Measurements from ENCODE around the gene RHBDL1.

Gene RHBDL1

GRCh38 chr16:714558-715476 is 39.3 kb downstream of the RHBDL1 start, which contains the start of gene METRN:
Gene METRN, plus strand, starts transcription at chr16:715118. Its CDS starts 172 bp downstream, at chr16:715290.
- no peak within 1 kb of the TSS for H3K27ac ChIP-seq (ENCODE audit: low read depth, low read length)
- peaks cover 36% of the 10 kb centered on the region for H3K4me1 ChIP-seq (ENCODE audit: control insufficient read depth, low read length)

GRCh38 chr16:715477-716199 is 40.2 kb downstream of the RHBDL1 start:
- peak overlapping the region; percentile 73 for H3K4me3 ChIP-seq (ENCODE audit: low read length)
- H3K4me1 ChIP-seq (ENCODE audit: control insufficient read depth, low read length), result peaks cover 41% of the 10 kb centered on the region
- H3K79me2 ChIP-seq (ENCODE audit: control insufficient read depth, low read length), result 0 out of 2 replicates have a peak, but pooled peaks cover 2% of the 10 kb centered on the region
- H3K4me2 ChIP-seq (ENCODE audit: low read length), result peak overlapping the region; percentile 77
- H3K27ac ChIP-seq (ENCODE audit: low read depth, low read length), result no peak overlapping the region
- peaks cover 8% of the 10 kb centered on the region; the same call in 1 of the 2 replicates for H4K20me1 ChIP-seq (ENCODE audit: control insufficient read depth, insufficient read depth, low read depth, low read length)
- H3K36me3 ChIP-seq (ENCODE audit: control insufficient read depth, low read length), result peaks cover 2% of the 10 kb centered on the region
- no peaks in the 10 kb centered on the region for H3K9me3 ChIP-seq (ENCODE audit: control insufficient read depth, insufficient read depth, low read length)
- no peaks in the 10 kb centered on the region for H3K9me2 ChIP-seq (replicated peaks; ENCODE audit: control insufficient read depth, low read length)
- TF ChIP-seq EZH2phosphoT487 (IDR thresholded peaks at IDR 0.05; ENCODE audit: borderline replicate concordance, low read length), result no peak
- TF ChIP-seq, protein P1, sequence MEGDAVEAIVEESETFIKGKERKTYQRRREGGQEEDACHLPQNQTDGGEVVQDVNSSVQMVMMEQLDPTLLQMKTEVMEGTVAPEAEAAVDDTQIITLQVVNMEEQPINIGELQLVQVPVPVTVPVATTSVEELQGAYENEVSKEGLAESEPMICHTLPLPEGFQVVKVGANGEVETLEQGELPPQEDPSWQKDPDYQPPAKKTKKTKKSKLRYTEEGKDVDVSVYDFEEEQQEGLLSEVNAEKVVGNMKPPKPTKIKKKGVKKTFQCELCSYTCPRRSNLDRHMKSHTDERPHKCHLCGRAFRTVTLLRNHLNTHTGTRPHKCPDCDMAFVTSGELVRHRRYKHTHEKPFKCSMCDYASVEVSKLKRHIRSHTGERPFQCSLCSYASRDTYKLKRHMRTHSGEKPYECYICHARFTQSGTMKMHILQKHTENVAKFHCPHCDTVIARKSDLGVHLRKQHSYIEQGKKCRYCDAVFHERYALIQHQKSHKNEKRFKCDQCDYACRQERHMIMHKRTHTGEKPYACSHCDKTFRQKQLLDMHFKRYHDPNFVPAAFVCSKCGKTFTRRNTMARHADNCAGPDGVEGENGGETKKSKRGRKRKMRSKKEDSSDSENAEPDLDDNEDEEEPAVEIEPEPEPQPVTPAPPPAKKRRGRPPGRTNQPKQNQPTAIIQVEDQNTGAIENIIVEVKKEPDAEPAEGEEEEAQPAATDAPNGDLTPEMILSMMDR (IDR thresholded peaks at IDR 0.05; ENCODE audit: low read depth, low read length, poor library complexity, severe bottlenecking), result no peak
- H3F3A ChIP-seq (ENCODE audit: control insufficient read depth, insufficient read depth), result peaks cover 6% of the 10 kb centered on the region; the same call in 1 of the 2 replicates
- peaks cover 22% of the 10 kb centered on the region for H3K27me3 ChIP-seq (ENCODE audit: control insufficient read depth, low read length)

More at GRCh38 chr16:714558-715476, 39.3 kb downstream of the RHBDL1 start, which contains the start of gene METRN:
- Histone ChIP-seq H3K4me2 (ENCODE audit: low read length) (peak within 1 kb of the TSS; percentile 77), H3K36me3 (ENCODE audit: control insufficient read depth, low read length) (no peaks in the 10 kb centered on the region), H3K79me2 (ENCODE audit: control insufficient read depth, low read length) (0 out of 2 replicates have a peak, but pooled peaks cover 2% of the 10 kb centered on the region), H3K9me3 (ENCODE audit: control insufficient read depth, insufficient read depth, low read length) (no peaks in the 10 kb centered on the region), H3K27me3 (ENCODE audit: control insufficient read depth, low read length) (peaks cover 30% of the 10 kb centered on the region), H4K20me1 (ENCODE audit: control insufficient read depth, insufficient read depth, low read depth, low read length) (peaks cover 8% of the 10 kb centered on the region; the same call in 1 of the 2 replicates), H3K4me3 (ENCODE audit: low read length) (peak within 1 kb of the TSS; percentile 73), H3K9me2 (replicated peaks; ENCODE audit: control insufficient read depth, low read length) (no peaks in the 10 kb centered on the region), H3F3A (ENCODE audit: control insufficient read depth, insufficient read depth) (peaks cover 6% of the 10 kb centered on the region; the same call in 1 of the 2 replicates)
- TF ChIP-seq EZH2phosphoT487 (IDR thresholded peaks at IDR 0.05; ENCODE audit: borderline replicate concordance, low read length), result no peak
- TF ChIP-seq, protein P1 (IDR thresholded peaks at IDR 0.05; ENCODE audit: low read depth, low read length, poor library complexity, severe bottlenecking), result no peak

DNA sequence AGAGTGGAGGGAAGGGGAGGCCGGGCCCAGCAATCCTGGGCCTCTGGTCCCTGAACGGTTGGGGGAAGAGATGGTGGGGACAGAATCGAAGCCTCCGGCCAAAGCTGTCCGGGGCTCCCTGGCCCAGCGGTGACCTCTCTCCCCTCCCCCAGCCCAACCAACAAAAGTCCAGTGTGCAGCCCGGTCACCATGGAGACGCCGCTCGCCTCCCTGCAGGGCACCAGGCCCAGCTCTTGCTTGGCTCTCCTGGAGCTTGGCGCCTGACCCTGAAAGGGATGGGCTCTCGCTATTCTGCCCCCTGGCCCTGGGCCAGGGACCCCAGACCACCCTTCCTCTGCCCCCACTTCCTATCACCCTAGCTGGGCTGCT is 40.7 kb downstream of the RHBDL1 start:
- no peaks in the 10 kb centered on the region for H3K9me3 ChIP-seq (ENCODE audit: control insufficient read depth, insufficient read depth, low read length)
- H3K36me3 ChIP-seq (ENCODE audit: control insufficient read depth, low read length), result peaks cover 4% of the 10 kb centered on the region
- 0 out of 2 replicates have a peak, but pooled peaks cover 2% of the 10 kb centered on the region for H3K79me2 ChIP-seq (ENCODE audit: control insufficient read depth, low read length)
- no peaks in the 10 kb centered on the region for H3K9me2 ChIP-seq (replicated peaks; ENCODE audit: control insufficient read depth, low read length)
- peaks cover 41% of the 10 kb centered on the region for H3K4me1 ChIP-seq (ENCODE audit: control insufficient read depth, low read length)
- peak overlapping the region; percentile 73 for H3K4me3 ChIP-seq (ENCODE audit: low read length)
- no peak overlapping the region for H3K27ac ChIP-seq (ENCODE audit: low read depth, low read length)
- TF ChIP-seq EZH2phosphoT487 (IDR thresholded peaks at IDR 0.05; ENCODE audit: borderline replicate concordance, low read length), result no peak
- TF ChIP-seq, protein P1 (IDR thresholded peaks at IDR 0.05; ENCODE audit: low read depth, low read length, poor library complexity, severe bottlenecking), result no peak
- peaks cover 6% of the 10 kb centered on the region; the same call in 1 of the 2 replicates for H3F3A ChIP-seq (ENCODE audit: control insufficient read depth, insufficient read depth)
- H4K20me1 ChIP-seq (ENCODE audit: control insufficient read depth, insufficient read depth, low read depth, low read length), result peaks cover 8% of the 10 kb centered on the region; the same call in 1 of the 2 replicates
- H3K27me3 ChIP-seq (ENCODE audit: control insufficient read depth, low read length), result peaks cover 17% of the 10 kb centered on the region
- H3K4me2 ChIP-seq (ENCODE audit: low read length), result peak overlapping the region; percentile 77
